HepG2 (cell line): ENCODE data around the gene RSBN1L. TPM values are rescaled to one million over a fixed set of nuclear protein-coding genes. Genes with fewer than 3 reads are reported as not detected.

Experiments used
- CEBPZ ChIP-seq: IDR thresholded peaks from 2 replicates; pipeline ENCODE4 v1.6.1; 2012; ENCODE audit warnings: low read length, improper control_type of control experiment
- HBP1 ChIP-seq: IDR thresholded peaks from 2 replicates; pipeline ENCODE4 v1.6.1; 2016; ENCODE audit warnings: low read depth, control low read depth
- HNRNPL ChIP-seq: fragments of 200-400 bp; formaldehyde crosslinking; IDR thresholded peaks from 2 replicates; pipeline ENCODE4 v1.6.1; 2017; ENCODE audit warnings: mild to moderate bottlenecking, low read depth, low read length
- IRF2 ChIP-seq: IDR thresholded peaks from 2 replicates; pipeline ENCODE4 v1.6.1; 2018; ENCODE audit warnings: missing genetic modification reagents, missing compliant biosample characterization
- KDM2A ChIP-seq: sonication (generic); formaldehyde crosslinking; IDR thresholded peaks from 2 replicates; pipeline ENCODE4 v1.4.0; 2020; ENCODE audit warnings: low read depth, missing genetic modification reagents, borderline replicate concordance
- MAFF ChIP-seq: IDR thresholded peaks from 2 replicates; pipeline ENCODE4 v1.6.1; 2011; ENCODE audit warnings: low read depth, low read length, improper control_type of control experiment
- MNT ChIP-seq: fragments of 450-650 bp; IDR thresholded peaks from 2 replicates; pipeline ENCODE4 v1.6.1; 2016
- POLR2G ChIP-seq: fragments of 200-400 bp; formaldehyde crosslinking; IDR thresholded peaks from 2 replicates; pipeline ENCODE4 v1.6.1; 2018; ENCODE audit warnings: mild to moderate bottlenecking, low read depth, low read length, moderate library complexity
- RFX5 ChIP-seq: IDR thresholded peaks from 2 replicates; pipeline ENCODE4 v1.6.1; 2011; ENCODE audit warnings: low read depth, low read length, improper control_type of control experiment
- SOX5 ChIP-seq: IDR thresholded peaks from 2 replicates; pipeline ENCODE4 v1.6.1; 2016; ENCODE audit warnings: borderline replicate concordance
- TBX3 ChIP-seq: fragments of 450-650 bp; IDR thresholded peaks from 2 replicates; pipeline ENCODE4 v1.6.1; 2017; ENCODE audit warnings: antibody characterized with exemption, mild to moderate bottlenecking, inconsistent platforms, borderline replicate concordance
- TSC22D2 ChIP-seq: sonication (generic); formaldehyde crosslinking; IDR thresholded peaks from 2 replicates; pipeline ENCODE4 v1.5.1; 2020; ENCODE audit warnings: missing genetic modification reagents, mild to moderate bottlenecking, borderline replicate concordance
- USF2 ChIP-seq, 2 experiments: sonication (generic) in 1 of 2; formaldehyde crosslinking in 1 of 2; IDR thresholded peaks; 2 replicates each; pipeline versions ENCODE4 v1.5.1 to v1.6.1; 2011 to 2020; ENCODE audit warnings: borderline replicate concordance in 1 of 2, low read depth in 1 of 2, low read length in 1 of 2, mild to moderate bottlenecking in 1 of 2, missing genetic modification reagents in 1 of 2, moderate library complexity in 1 of 2
- WIZ ChIP-seq: sonication (generic); formaldehyde crosslinking; IDR thresholded peaks from 2 replicates; pipeline ENCODE4 v1.5.1; 2020; ENCODE audit warnings: mild to moderate bottlenecking, missing genetic modification reagents
- XRCC5 ChIP-seq: fragments of 200-400 bp; formaldehyde crosslinking; optimal IDR thresholded peaks from 2 replicates; pipeline ENCODE3; 2017; ENCODE audit warnings: mild to moderate bottlenecking, low read length
- ZC3H4 ChIP-seq: sonication (generic); formaldehyde crosslinking; IDR thresholded peaks from 2 replicates; pipeline ENCODE4 v1.4.0; 2020; ENCODE audit warnings: missing genetic modification reagents, borderline replicate concordance
- ZNF224 ChIP-seq: sonication (generic); formaldehyde crosslinking; IDR thresholded peaks from 2 replicates; pipeline ENCODE4 v1.5.0; 2020; ENCODE audit warnings: mild to moderate bottlenecking, missing genetic modification reagents
- ZNF501 ChIP-seq: sonication (generic); formaldehyde crosslinking; IDR thresholded peaks from 2 replicates; pipeline ENCODE4 v1.5.1; 2020; ENCODE audit warnings: mild to moderate bottlenecking, moderate library complexity, missing genetic modification reagents
- ZNF619 ChIP-seq: sonication (generic); formaldehyde crosslinking; IDR thresholded peaks from 2 replicates; pipeline ENCODE4 v1.4.0; 2020; ENCODE audit warnings: mild to moderate bottlenecking, missing genetic modification reagents
- ZSCAN9 ChIP-seq: IDR thresholded peaks from 2 replicates; pipeline ENCODE4 v1.6.1; 2016; ENCODE audit warnings: borderline replicate concordance
- polyA plus RNA-seq, 8 experiments: library from polyadenylated mRNA; depleted of rRNA in 3 of 8; stranded (reverse) in 7 of 8; unstranded in 1 of 8; fragments of >200 nt; fragmentation: Illumina TruSeq in 4 of 8; extraction: Trizol in 4 of 8; gene quantifications; 2 replicates each; pipeline versions ENCODE4 v1.2.1 to v1.2.3, GENCODE V29; 2011 to 2016; ENCODE audit warnings: low read depth in 4 of 8, missing spikeins in 1 of 8, mixed read lengths in 1 of 8; ENCODE audit not compliant: insufficient read depth in 1 of 8
- total RNA-seq, 5 experiments: library from RNA; depleted of rRNA; stranded (reverse); fragments of >200 nt; fragmentation: Illumina TruSeq; extraction: Trizol; gene quantifications; 2 replicates each; pipeline ENCODE4 v1.2.3, GENCODE V29; 2016; ENCODE audit warnings: low read depth in 1 of 5

RSBN1L gene
- total and polyA plus RNA-seq, 2 of the 13 experiments (the other 11 are each of a cell fraction or from before 2014, with no cell fraction given): 7.7 to 21.3 TPM

GRCh38 chr7:77696057-77696642, at the start of gene RSBN1L (continued):
- TF ChIP-seq POLR2G (peak; percentile 89), HBP1 (CRISPR knock-in tag) (0 out of 2 replicates have a peak, but pooled peaks have one; percentile 1), CEBPZ (no peak), IRF2 (CRISPR knock-in tag) (peak; percentile 48; the same call in 1 of the 2 replicates), RFX5 (no peak), TBX3 (no peak; the same call in 1 of the 2 replicates), HNRNPL (0 out of 2 replicates have a peak, but pooled peaks have one; percentile 23), SOX5 (CRISPR knock-in tag) (peak; percentile 2; the same call in 1 of the 2 replicates), ZSCAN9 (CRISPR knock-in tag) (peak; percentile 82), MNT (peak; percentile 55), ZNF224 (no peak), XRCC5 (no peak), ZC3H4 (CRISPR knock-in tag) (no peak), TSC22D2 (CRISPR knock-in tag) (no peak), WIZ (CRISPR knock-in tag) (no peak), MAFF (no peak), ZNF619 (CRISPR knock-in tag) (no peak), ZNF501 (CRISPR knock-in tag) (0 out of 2 replicates have a peak, but pooled peaks have one; percentile 18), KDM2A (CRISPR knock-in tag) (peak; percentile 78; the same call in 1 of the 2 replicates), USF2 (IDR thresholded peaks at IDR 0.05; ENCODE audit: low read depth, low read length) (no peak), USF2 (CRISPR knock-in tag; IDR thresholded peaks at IDR 0.05; ENCODE audit: borderline replicate concordance) (no peak)
